ENCODE data around the gene C14orf93.
"Not testable (repeated sequence)": the region's sequence is repeated elsewhere in the genome, so short reads cannot be mapped to it uniquely, and the experiment has no call there.

C14orf93 gene

DNA sequence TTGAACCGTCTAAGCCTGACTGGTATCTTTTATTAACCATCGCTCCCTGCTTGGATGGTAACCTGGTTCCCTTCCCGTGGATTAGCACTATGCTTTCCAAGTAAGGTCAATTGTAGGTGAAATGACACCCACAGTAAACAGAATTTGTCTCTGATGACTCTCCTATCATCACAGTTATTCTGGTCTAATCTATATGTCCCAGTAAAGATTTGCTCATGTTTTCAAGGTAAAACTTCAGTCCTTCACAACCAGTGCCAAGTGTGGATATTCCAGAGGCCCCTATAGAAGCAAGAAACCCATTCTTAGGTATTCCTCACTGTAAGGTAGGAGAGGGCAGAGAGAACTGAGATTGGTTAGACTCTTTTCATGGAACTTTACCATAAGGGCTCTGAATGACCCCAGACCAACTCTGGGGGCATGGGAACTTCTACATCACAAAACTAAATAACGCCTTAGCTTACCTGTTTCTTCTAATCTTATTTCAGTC lies 43.1 kb downstream of the C14orf93 start:
- no peak for DNase-seq

DNA sequence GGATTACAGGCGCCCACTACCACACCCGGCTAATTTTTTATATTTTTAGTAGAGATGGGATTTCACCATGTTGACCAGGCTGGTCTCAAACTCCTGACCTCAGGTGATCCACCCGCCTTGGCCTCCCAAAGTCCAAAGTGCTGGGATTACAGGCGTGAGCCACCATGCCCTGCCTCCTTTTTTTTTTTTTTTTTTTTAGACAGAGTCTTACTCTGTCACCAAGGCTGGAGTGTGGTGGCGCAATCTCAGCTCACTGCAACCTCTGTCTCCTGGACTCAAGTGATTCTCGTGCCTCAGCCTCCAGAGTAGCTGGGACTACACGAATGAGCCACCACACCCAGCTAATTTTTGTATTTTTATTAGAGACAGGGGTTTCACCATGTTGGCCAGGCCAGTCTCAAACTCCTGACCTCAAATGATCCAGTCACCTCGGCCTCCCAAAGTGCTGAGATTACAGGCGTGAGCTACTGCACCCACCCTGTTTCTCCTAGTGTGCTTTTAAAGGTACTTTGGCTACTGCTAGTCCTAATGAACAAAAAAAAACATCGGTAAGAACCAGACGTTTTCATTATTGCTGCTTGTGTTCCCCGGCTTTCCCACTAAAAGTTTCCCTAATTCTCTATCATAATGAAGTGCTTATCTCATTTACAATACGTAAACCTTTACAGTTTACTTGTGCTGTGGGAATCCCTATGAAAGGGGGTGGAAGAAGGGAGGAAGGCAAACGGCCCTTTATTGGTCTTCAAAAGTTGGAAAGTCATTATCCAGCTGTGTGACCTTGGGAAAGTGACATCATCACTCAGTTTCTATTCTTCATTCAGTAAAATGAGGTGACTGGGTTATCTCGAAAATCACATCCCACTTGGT lies 43.8 kb downstream of the C14orf93 start:
- DNase-seq, result not testable (repeated sequence)

DNA sequence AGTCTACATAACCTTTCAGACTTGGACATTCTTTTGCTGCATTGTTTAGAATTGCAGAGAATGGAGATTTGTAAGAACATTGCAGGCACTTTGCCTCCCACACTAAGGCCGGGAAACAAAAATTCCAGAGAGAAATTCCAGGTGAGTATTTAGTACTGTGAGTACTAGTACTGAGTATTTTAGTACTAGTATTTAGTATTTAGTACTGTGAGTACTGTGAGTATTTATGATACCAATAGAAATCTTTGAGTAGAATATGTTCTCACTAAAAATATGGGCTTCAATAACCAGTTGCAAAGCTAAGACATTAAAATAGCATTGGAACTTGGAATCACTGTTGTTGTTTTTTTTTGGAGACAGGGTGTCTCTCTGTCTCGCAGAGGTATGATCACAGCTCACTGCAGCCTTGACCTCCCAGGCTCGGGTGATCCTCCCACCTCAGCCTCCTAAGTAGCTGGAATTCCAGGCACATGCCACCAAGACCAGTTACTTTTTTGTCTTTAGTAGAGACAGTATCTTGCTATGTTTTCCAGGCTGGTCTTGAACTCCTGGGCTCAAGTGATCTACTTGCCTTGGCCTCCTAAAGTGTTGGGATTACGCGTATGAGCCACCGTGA lies 47.8 kb downstream of the C14orf93 start:
- DNase-seq, result no peak

DNA sequence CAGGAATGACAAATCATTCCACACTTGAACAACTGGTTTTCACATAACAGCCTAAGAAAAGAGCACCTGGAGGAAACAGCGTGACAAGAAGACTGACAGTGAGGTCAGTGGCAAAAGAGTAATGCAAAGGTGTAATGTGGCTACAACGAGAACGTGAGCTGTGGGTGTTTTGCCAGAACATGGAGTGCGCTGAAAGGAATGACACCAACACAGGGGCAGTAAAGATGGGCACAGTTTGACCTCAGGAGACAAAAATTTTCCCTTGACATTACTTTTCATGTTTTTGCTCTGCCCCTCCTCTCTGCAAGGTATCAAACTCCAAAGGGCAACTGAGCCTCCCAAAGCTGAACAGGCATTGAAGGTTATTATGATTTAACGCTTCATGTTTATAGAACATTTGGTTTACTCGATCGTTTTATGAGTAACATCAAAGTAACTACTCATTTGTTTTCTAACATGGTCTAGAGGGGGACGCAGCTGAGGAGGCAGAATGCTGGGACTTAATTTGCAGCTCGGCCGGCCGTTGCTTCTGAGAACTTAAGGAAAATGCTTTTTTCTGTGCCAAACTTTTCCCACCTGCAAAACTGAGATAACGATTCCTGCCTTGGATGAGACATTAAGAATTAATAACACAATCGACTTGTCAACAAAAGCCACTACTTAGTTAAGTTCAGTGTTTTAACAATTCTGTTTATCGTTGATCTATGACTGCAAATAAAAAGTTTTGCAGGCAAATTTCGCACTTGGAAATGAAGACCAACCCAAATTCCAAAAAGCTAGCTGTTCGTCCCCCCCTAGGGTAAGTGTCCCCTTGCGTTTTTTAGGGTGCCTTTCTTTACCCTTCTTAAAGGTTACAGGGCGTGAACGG lies 54.0 kb downstream of the C14orf93 start:
- no peak for DNase-seq

DNA sequence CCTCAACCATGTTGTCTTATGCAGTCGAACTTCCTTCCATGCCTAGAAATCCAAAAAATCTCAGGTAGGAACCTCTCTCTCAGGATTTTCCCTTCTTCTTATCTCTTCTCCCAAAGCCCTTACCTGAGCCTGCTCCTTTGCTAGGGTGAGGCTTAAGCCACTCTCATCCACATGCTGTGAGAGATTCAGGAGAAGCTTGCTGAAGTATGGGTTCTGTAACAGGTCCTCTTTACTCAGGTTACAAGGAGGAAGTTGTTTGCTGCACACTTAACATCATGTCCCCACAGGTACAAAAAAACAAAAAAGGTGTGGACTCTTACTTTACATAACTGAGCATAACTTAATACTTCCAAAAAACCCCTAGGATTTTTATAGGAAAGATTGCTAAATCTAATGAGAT lies 57.5 kb downstream of the C14orf93 start:
- DNase-seq, result no peak

DNA sequence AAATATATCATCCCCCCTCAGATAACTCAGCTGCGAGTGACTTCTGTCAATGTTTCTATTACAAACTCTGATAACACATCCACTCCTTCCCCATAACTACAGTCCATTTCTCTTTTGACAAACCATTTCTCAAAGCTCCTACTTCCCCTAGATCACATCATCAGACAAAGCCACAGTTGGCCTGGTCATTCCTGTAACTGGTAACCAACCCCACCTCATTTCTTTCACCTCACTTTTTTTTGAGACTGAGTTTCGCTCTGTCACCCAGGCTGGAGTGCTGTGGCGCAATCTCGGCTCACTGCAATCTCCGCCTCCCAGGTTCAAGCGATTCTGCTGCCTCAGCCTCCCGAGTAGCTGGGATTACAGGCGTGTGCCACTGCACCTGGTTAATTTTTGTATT lies 58.1 kb downstream of the C14orf93 start:
- not testable (repeated sequence) for DNase-seq

DNA sequence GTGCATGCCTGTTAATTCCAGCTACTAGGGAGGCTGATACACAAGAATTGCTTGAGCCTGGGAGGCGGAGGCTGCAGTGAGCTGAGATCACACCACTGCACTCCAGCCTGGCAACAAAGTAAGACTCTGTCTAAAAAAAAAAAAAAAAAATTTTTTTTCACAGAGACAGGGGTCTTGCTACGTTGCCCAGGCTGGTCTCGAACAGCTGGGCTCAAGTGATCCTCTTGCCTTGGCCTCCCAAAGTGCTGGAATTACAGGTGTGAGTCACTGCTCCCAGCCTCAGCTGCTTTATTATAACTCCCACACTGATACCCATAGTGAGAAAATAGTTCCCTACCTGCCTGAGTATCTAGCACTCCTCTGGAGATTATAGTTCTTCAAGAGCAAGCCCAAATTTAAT lies 64.3 kb downstream of the C14orf93 start:
- no peak for DNase-seq

DNA sequence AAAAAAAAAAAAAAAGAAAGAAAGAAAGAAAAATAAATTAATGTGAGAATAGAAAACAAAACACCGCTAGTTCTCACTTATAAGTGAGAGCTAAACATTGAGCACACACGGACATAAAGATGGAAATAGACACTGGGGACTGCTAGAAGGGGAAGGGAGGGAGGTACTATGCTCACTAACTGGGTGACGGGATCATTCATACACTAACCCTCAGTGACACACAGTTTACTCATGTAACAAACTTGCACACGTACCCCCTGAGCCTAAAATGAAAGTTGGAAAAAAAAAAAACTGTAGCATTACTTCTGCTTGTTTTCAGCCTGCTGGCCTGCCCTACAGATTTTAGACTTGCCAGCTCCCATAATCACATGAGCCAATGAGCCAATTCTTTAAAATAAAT lies 70.3 kb downstream of the C14orf93 start:
- DNase-seq, result no peak

Data from NCI-H2227 treated with DMSO at 0.1 percent for 48 hours (cell line).